Common myeloid progenitor, CD34-positive (primary cell): ENCODE measurements around the gene LRRC19.

Experiments
- CTCF ChIA-PET: fragments of 350-600 bp; sonication (Branson Sonifier 250); formaldehyde crosslinking; loops from one replicate; lab custom pipeline; 2021; ENCODE audit warnings: antibody characterized with exemption; lab: Charles Lee
- POLR2A ChIA-PET: fragments of 350-600 bp; sonication (Branson Sonifier 250); formaldehyde crosslinking; loops from one replicate; lab custom pipeline; 2021; ENCODE audit warnings: antibody characterized with exemption; lab: Charles Lee
- DNase-seq, 3 donors: peaks; one replicate each; pipeline versions ENCODE4 v3.0.0 to v3.0.0-alpha.2; 2013
- H3K27ac ChIP-seq, 2 experiments: 1 replicate in 1 of 2; 2 replicates in 1 of 2; pipeline ENCODE4 v1.7.0; 2013; ENCODE audit warnings: inconsistent platforms in 2 of 2, low read length in 2 of 2, mild to moderate bottlenecking in 2 of 2, low read depth in 1 of 2, moderate library complexity in 1 of 2; ENCODE audit not compliant: severe bottlenecking in 2 of 2, insufficient read depth in 1 of 2, poor library complexity in 1 of 2
- H3K27me3 ChIP-seq, 5 experiments: replicated peaks in 2 of 5; 1 replicate in 3 of 5; 2 replicates in 2 of 5; pipeline versions ENCODE4 v1.6.1 to v1.7.0; 2013; ENCODE audit warnings: low read length in 4 of 5, mild to moderate bottlenecking in 2 of 5, moderate library complexity in 2 of 5, inconsistent platforms in 1 of 5; ENCODE audit not compliant: insufficient read depth in 5 of 5, control insufficient read depth in 4 of 5
- H3K36me3 ChIP-seq, 4 experiments: 1 replicate in 2 of 4; 2 replicates in 2 of 4; pipeline versions ENCODE4 v1.6.1 to v1.7.0; 2013; ENCODE audit warnings: low read length in 3 of 4, control low read depth in 1 of 4, mild to moderate bottlenecking in 1 of 4; ENCODE audit not compliant: control insufficient read depth in 4 of 4, insufficient read depth in 4 of 4
- H3K4me1 ChIP-seq, 4 experiments: 1 replicate in 3 of 4; 2 replicates in 1 of 4; pipeline versions ENCODE4 v1.6.1 to v1.7.1; 2013; ENCODE audit warnings: low read length in 3 of 4, mild to moderate bottlenecking in 3 of 4, control low read depth in 1 of 4, inconsistent platforms in 1 of 4, moderate library complexity in 1 of 4; ENCODE audit not compliant: control insufficient read depth in 4 of 4, insufficient read depth in 4 of 4; ENCODE audit errors: control extremely low read depth in 1 of 4
- H3K4me3 ChIP-seq, 7 experiments: 1 replicate in 4 of 7; 2 replicates in 3 of 7; pipeline versions ENCODE4 v1.5.1 to v1.7.0; 2013; ENCODE audit warnings: mild to moderate bottlenecking in 7 of 7, low read length in 6 of 7, moderate library complexity in 6 of 7, inconsistent platforms in 2 of 7, low read depth in 2 of 7, control low read depth in 1 of 7; ENCODE audit not compliant: insufficient read depth in 4 of 7, control insufficient read depth in 1 of 7; ENCODE audit errors: extremely low read depth in 1 of 7
- H3K9me3 ChIP-seq, 5 experiments: 1 replicate in 4 of 5; 2 replicates in 1 of 5; pipeline versions ENCODE4 v1.6.1 to v1.7.1; 2013; ENCODE audit warnings: low read length in 4 of 5, mild to moderate bottlenecking in 2 of 5, inconsistent platforms in 1 of 5, low read depth in 1 of 5, moderate library complexity in 1 of 5; ENCODE audit not compliant: control insufficient read depth in 4 of 5, insufficient read depth in 2 of 5; ENCODE audit errors: control extremely low read depth in 1 of 5
- WGBS: methylation state at CpG from one replicate; pipeline ENCODE4 v1.1.5; 2013; ENCODE audit not compliant: insufficient coverage; 5-methylcytosine and 5-hydroxymethylcytosine counted together

The LRRC19 gene

DNA sequence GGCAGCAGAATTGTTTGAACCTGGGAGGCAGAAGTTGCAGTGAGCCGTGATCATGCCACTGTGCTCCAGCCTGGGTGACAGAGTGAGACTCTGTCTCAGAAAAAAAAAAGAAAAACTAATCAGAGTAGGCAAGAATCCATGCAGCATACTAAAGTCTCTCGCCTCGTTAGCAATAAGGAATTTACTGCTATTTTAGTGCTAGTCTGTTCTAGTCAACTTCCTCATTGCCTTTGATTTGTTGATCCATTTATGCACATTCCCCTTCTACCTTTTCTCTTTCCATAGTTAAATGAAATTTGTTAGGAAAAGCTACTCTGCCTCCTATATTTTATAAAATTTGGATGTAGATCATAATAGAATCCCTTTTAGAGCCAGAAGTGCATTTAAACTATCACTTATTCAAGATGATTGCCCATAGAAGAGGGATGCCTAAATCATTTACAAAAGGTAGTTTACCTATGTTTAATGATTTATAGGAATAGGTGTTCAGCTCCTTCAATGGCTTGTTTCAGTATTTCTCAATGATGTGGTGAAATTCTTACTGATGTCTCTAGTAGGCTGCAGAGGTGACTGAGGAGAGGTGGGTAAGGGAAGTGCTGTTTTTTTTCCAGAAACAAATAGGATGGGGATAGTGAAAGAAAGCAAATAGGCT, 1.9 kb downstream of the LRRC19 start:
- peaks cover 0 to 2% (median 0%) of the 10 kb centered on the region in 5 experiments for H3K9me3 ChIP-seq
- WGBS, result 100% methylated on average over 1 of the region's 3 CpGs
- ChIA-PET POLR2A (no interaction called here), CTCF (no interaction called here)
- H3K4me3 ChIP-seq, result no peak overlapping the region
- H3K27me3 ChIP-seq, result no peaks in the 10 kb centered on the region
- H3K36me3 ChIP-seq, result peaks cover 0 to 2% (median 0%) of the 10 kb centered on the region in 4 experiments
- no peaks in the 10 kb centered on the region for H3K4me1 ChIP-seq
- H3K27ac ChIP-seq, result no peak overlapping the region
- DNase-seq, result no peak

- Histone ChIP-seq H3K36me3 (peaks cover 0 to 12% (median 4%) of the 10 kb centered on the region in 4 experiments), H3K27ac (no peak overlapping the region), H3K27me3 (no peaks in the 10 kb centered on the region), H3K4me1 (no peaks in the 10 kb centered on the region), H3K9me3 (no peaks in the 10 kb centered on the region), H3K4me3 (no peak overlapping the region)
- WGBS, result 100% methylated on average over 1 of the region's 2 CpGs
- CTCF ChIA-PET, result no interaction called here
- DNase-seq, result no peak
- POLR2A ChIA-PET, result no interaction called here
Measured at GRCh38 chr9:26995810-26996209, 9.7 kb downstream of the LRRC19 start.

DNA sequence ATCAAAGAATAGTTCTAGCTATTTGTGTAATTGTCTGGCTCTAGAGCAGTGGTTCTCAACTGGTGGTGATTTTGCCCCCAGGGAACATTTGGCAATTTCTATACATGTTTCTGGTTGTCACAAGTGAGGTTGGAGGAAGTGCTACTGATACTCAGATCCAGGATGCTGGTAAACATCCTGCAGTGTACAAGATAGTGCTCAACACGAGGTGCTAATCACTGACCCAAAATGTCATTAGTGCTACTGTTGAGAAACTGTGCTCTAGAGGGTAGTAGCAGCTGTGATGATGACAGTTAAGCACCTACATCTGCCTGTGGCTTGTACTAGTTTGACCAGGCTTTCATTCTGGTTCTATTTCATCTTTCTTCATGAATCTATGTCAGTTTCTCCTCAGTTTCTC, 22.1 kb downstream of the LRRC19 start:
- Histone ChIP-seq H3K27ac (no peak overlapping the region), H3K9me3 (no peaks in the 10 kb centered on the region), H3K27me3 (no peaks in the 10 kb centered on the region), H3K4me1 (no peaks in the 10 kb centered on the region), H3K36me3 (peaks cover 9 to 37% (median 13%) of the 10 kb centered on the region in 4 experiments), H3K4me3 (no peak overlapping the region)
- 83% methylated on average over 1 of the region's 1 CpG for WGBS
- CTCF ChIA-PET, result no interaction called here
- DNase-seq, result peak in 1 of 3 donors; percentile 32
- POLR2A ChIA-PET, result no interaction called here

DNA sequence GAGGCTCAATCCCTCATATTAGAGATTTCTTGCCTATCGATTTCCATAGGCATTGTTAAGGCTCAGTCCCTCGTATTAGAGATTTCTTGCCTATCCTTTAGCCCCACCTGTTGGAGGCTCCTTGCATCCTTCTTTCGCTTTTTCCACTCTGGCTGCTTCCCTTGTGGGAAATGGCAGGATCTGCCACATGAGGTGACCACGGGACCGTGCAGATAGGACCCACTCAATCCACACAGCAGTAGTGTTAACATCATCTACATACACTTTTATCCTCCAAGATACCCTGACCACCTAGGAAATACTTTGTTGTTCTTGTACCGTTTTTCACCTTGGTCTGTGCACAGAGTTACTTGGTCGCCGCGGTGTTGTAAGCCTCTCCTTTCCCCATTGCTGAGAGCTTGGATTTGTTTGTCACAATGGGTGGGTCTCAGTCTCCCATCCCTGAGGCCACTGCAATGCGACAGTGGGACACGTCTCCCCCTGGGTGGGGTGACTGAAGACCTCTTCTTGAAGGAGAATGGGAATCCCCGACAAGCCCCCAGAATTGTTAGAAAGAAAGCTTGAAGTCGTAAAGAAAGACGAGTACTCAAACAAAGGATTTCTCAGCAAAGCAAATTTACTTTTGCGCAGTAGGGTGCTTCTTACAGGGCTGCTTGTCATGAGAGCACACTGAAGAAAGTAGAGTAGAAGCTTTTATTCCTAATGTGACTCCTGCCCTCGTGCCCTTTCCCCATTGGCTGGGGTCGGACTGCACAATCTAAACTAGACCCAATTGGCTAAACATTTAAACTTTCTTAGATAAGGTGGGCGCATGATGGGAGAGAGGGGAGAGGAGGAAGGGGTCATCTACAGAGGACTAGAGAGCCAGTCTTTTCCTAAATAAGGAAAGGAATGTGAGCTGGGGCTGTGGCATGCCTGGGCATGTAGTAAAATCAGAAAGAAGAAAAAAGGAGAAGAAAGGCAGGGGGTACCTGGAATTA, 29.5 kb downstream of the LRRC19 start:
- POLR2A ChIA-PET, result no interaction called here
- CTCF ChIA-PET, result interaction anchor here (0.6 to 2.4 kb wide), 6 partner anchors 9 to 225 kb away, joined by 3 to 10 read pairs (median 4); no protein-coding TSS in a partner anchor
- DNase-seq, result peak; percentile 45 to 64 (median 58)
- Histone ChIP-seq H3K36me3 (peaks cover 2 to 17% (median 5%) of the 10 kb centered on the region in 4 experiments), H3K27me3 (no peaks in the 10 kb centered on the region), H3K4me1 (no peaks in the 10 kb centered on the region), H3K4me3 (no peak overlapping the region), H3K27ac (no peak overlapping the region), H3K9me3 (no peaks in the 10 kb centered on the region)
- WGBS, result 96% methylated on average over 14 of the region's 18 CpGs

DNA sequence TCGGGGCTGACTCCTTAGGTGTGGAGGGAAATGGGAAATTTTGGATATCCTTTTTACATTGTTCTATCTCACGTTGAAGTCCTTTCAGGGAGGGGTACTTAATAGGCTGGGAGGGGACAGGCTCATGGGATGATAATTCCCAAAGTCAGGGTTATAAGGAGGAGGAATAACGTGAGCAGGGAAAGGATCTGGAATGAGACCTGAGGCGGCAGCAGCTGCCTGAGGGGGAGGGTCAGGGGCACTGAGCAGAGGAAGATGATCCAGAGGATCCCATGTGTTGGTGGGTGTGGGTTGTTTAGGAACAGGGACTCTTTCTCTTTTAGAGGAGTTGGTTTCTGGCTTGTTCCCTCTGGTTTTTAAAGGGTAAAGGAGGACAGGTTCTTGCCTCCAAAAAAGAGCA, 30.5 kb downstream of the LRRC19 start:
- Histone ChIP-seq H3K36me3 (peaks cover 2 to 12% (median 4%) of the 10 kb centered on the region in 4 experiments), H3K4me3 (no peak overlapping the region), H3K27ac (no peak overlapping the region), H3K9me3 (no peaks in the 10 kb centered on the region), H3K4me1 (no peaks in the 10 kb centered on the region), H3K27me3 (no peaks in the 10 kb centered on the region)
- POLR2A ChIA-PET, result no interaction called here
- CTCF ChIA-PET, result interaction anchor here (0.6 to 2.4 kb wide), 6 partner anchors 10 to 224 kb away, joined by 3 to 10 read pairs (median 4); partner anchors contain the start of gene CAAP1
- WGBS, result 97% methylated on average over 2 of the region's 4 CpGs
- no peak for DNase-seq

DNA sequence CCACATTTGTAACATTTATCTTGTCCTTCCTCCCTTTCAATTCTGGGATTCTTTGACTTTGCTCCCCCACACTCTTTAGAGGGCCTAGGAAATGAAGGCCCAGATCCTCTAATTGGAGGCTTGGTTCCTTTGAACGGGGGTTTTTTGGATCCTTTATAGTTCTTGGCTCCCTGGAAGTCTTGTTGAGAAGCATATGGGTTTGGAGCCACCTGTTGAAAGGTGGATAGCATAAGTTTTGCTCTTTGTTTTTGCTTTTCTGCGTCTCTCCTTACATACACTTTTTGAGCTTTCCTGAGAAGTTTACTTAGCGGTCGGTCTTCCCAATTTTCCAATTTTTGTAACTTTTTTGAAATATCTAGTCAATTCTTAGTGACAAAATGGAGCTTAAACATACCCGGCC, 31.5 kb downstream of the LRRC19 start:
- no CpG with 5 or more reads among the region's 5 CpGs for WGBS
- Histone ChIP-seq H3K27ac (no peak overlapping the region), H3K4me1 (no peaks in the 10 kb centered on the region), H3K9me3 (peaks cover 0 to 4% (median 0%) of the 10 kb centered on the region in 5 experiments), H3K4me3 (no peak overlapping the region), H3K27me3 (no peaks in the 10 kb centered on the region), H3K36me3 (peaks cover 2 to 12% (median 4%) of the 10 kb centered on the region in 4 experiments)
- DNase-seq, result no peak
- ChIA-PET CTCF (interaction anchor here (1.3 to 2.4 kb wide), 3 partner anchors 81 to 116 kb away, joined by 3 to 5 read pairs (median 4); partner anchors contain the start of gene CAAP1), POLR2A (no interaction called here)
